Astrocyte (in vitro differentiated cells and primary cell): ENCODE data around the gene PTPN12. TPM values are rescaled to one million over a fixed set of nuclear protein-coding genes. Genes with fewer than 3 reads are reported as not detected.
A peak's percentile ranks its signal among the peaks of the same experiment; 100 is the strongest.

Experiments
- DNase-seq: peaks from one replicate; pipeline ENCODE4 v3.0.0-alpha.2; 2010; ENCODE audit warnings: low read depth
- FAIRE-seq: peaks from 2 replicates; lab custom pipeline; 2011; peaks lifted over from hg19 to GRCh38; lab: Jason Lieb, UNC
- H2AFZ ChIP-seq: 2 replicates; pipeline ENCODE4 v1.6.0; 2012; ENCODE audit warnings: low read depth, low read length, inconsistent platforms
- H3K27ac ChIP-seq: 2 replicates; pipeline ENCODE4 v1.5.1; 2011; ENCODE audit warnings: low read depth, low read length, inconsistent platforms
- H3K27me3 ChIP-seq: 2 replicates; pipeline ENCODE4 v1.6.0; 2011; ENCODE audit warnings: low read length, inconsistent platforms; ENCODE audit not compliant: insufficient read depth
- H3K36me3 ChIP-seq: 2 replicates; pipeline ENCODE4 v1.5.1; 2011; ENCODE audit warnings: low read length, inconsistent platforms; ENCODE audit not compliant: insufficient read depth
- H3K4me1 ChIP-seq: 2 replicates; pipeline ENCODE4 v1.5.1; 2011; ENCODE audit warnings: low read length, inconsistent platforms; ENCODE audit not compliant: insufficient read depth
- H3K4me2 ChIP-seq: 2 replicates; pipeline ENCODE4 v1.6.0; 2012; ENCODE audit warnings: low read length, inconsistent platforms
- H3K4me3 ChIP-seq: 2 replicates; pipeline ENCODE4 v1.5.1; 2011; ENCODE audit warnings: low read depth, mild to moderate bottlenecking, low read length, inconsistent platforms; ENCODE audit not compliant: insufficient read depth
- H3K79me2 ChIP-seq: 2 replicates; pipeline ENCODE4 v1.6.0; 2012; ENCODE audit warnings: mild to moderate bottlenecking, low read length, inconsistent platforms; ENCODE audit not compliant: insufficient read depth
- H3K9ac ChIP-seq: 2 replicates; pipeline ENCODE4 v1.6.0; 2012; ENCODE audit warnings: mild to moderate bottlenecking, low read length, inconsistent platforms
- H3K9me3 ChIP-seq: 2 replicates; pipeline ENCODE4 v1.5.1; 2012; ENCODE audit warnings: low read depth, mild to moderate bottlenecking, low read length, inconsistent platforms; ENCODE audit not compliant: insufficient read depth
- H4K20me1 ChIP-seq: 2 replicates; pipeline ENCODE4 v1.6.0; 2012; ENCODE audit warnings: low read length, inconsistent platforms; ENCODE audit not compliant: insufficient read depth
- H3K27ac Mint-ChIP-seq: one replicate; pipeline ENCODE4 v1.8.0; 2021; ENCODE audit warnings: mild to moderate bottlenecking, mixed read lengths; ENCODE audit not compliant: unreplicated experiment
- H3K27me3 Mint-ChIP-seq: one replicate; pipeline ENCODE4 v1.8.0; 2021; ENCODE audit warnings: low read depth, mixed read lengths; ENCODE audit not compliant: unreplicated experiment
- H3K36me3 Mint-ChIP-seq: one replicate; pipeline ENCODE4 v1.8.0; 2021; ENCODE audit warnings: low read depth, mixed read lengths; ENCODE audit not compliant: unreplicated experiment
- H3K4me1 Mint-ChIP-seq: one replicate; pipeline ENCODE4 v1.8.0; 2021; ENCODE audit warnings: low read depth, mixed read lengths; ENCODE audit not compliant: unreplicated experiment
- H3K4me3 Mint-ChIP-seq: one replicate; pipeline ENCODE4 v1.8.0; 2021; ENCODE audit warnings: mild to moderate bottlenecking, moderate library complexity, mixed read lengths; ENCODE audit not compliant: unreplicated experiment
- H3K9me3 Mint-ChIP-seq: one replicate; pipeline ENCODE4 v1.8.0; 2021; ENCODE audit warnings: mild to moderate bottlenecking, mixed read lengths; ENCODE audit not compliant: unreplicated experiment
- EZH2 ChIP-seq: IDR thresholded peaks from 2 replicates; pipeline ENCODE4 v1.6.1; 2012; ENCODE audit warnings: mild to moderate bottlenecking, low read length, inconsistent platforms; ENCODE audit not compliant: insufficient read depth
- total RNA-seq: library from RNA; stranded (reverse); gene quantifications from 2 replicates; pipeline ENCODE4 v1.2.1, GENCODE V29; 2021
- TF ChIP-seq, protein P1 (sequence below): IDR thresholded peaks from 2 replicates; pipeline ENCODE4 v1.5.1; 2011; ENCODE audit warnings: low read depth, mild to moderate bottlenecking, inconsistent platforms, low read length, moderate library complexity; ENCODE audit not compliant: insufficient read depth

The PTPN12 gene
- total RNA-seq, 1 donor from 2014 or later: 111 TPM

- no peaks in the 10 kb centered on the region for H3K79me2 ChIP-seq
- FAIRE-seq: no peak
- H3K9ac ChIP-seq: no peak overlapping the region
- H3K4me2 ChIP-seq: no peak overlapping the region
- no peaks in the 10 kb centered on the region for H3K9me3 Mint-ChIP-seq
- peak; percentile 8 for DNase-seq
- no peaks in the 10 kb centered on the region for H3K27me3 ChIP-seq
- no peaks in the 10 kb centered on the region for H3K4me1 ChIP-seq
- no peak overlapping the region for H2AFZ ChIP-seq
- peaks cover 13% of the 10 kb centered on the region for H3K4me1 Mint-ChIP-seq
- H3K4me3 ChIP-seq: no peak overlapping the region
- TF ChIP-seq, protein P1, sequence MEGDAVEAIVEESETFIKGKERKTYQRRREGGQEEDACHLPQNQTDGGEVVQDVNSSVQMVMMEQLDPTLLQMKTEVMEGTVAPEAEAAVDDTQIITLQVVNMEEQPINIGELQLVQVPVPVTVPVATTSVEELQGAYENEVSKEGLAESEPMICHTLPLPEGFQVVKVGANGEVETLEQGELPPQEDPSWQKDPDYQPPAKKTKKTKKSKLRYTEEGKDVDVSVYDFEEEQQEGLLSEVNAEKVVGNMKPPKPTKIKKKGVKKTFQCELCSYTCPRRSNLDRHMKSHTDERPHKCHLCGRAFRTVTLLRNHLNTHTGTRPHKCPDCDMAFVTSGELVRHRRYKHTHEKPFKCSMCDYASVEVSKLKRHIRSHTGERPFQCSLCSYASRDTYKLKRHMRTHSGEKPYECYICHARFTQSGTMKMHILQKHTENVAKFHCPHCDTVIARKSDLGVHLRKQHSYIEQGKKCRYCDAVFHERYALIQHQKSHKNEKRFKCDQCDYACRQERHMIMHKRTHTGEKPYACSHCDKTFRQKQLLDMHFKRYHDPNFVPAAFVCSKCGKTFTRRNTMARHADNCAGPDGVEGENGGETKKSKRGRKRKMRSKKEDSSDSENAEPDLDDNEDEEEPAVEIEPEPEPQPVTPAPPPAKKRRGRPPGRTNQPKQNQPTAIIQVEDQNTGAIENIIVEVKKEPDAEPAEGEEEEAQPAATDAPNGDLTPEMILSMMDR: no peak
- TF ChIP-seq EZH2: no peak
- H3K27me3 Mint-ChIP-seq: no peaks in the 10 kb centered on the region
- no peaks in the 10 kb centered on the region for H4K20me1 ChIP-seq
- H3K36me3 Mint-ChIP-seq: peaks cover 10% of the 10 kb centered on the region
- H3K4me3 Mint-ChIP-seq: no peak overlapping the region
- H3K27ac ChIP-seq: no peak overlapping the region
- H3K27ac Mint-ChIP-seq: no peak overlapping the region
- H3K36me3 ChIP-seq: peaks cover 15% of the 10 kb centered on the region
- H3K9me3 ChIP-seq: no peaks in the 10 kb centered on the region
These were observed 130.5 kb downstream of the PTPN12 start for GRCh38 chr7:77667459-77668086.

GRCh38 chr7:77674878-77675277 is 137.8 kb downstream of the PTPN12 start:
- no peak for FAIRE-seq
- Histone ChIP-seq H3K4me2 (no peak overlapping the region), H3K27me3 (no peaks in the 10 kb centered on the region), H2AFZ (no peak overlapping the region), H3K27ac (no peak overlapping the region), H3K9ac (no peak overlapping the region), H3K4me1 (no peaks in the 10 kb centered on the region), H3K9me3 (no peaks in the 10 kb centered on the region), H3K36me3 (no peaks in the 10 kb centered on the region), H3K4me3 (no peak overlapping the region), H3K79me2 (no peaks in the 10 kb centered on the region), H4K20me1 (no peaks in the 10 kb centered on the region)
- H3K9me3 Mint-ChIP-seq: no peaks in the 10 kb centered on the region
- H3K4me1 Mint-ChIP-seq: peaks cover 8% of the 10 kb centered on the region
- H3K27ac Mint-ChIP-seq: no peak overlapping the region
- no peak overlapping the region for H3K4me3 Mint-ChIP-seq
- DNase-seq: peak; percentile 72
- H3K36me3 Mint-ChIP-seq: peaks cover 3% of the 10 kb centered on the region
- H3K27me3 Mint-ChIP-seq: no peaks in the 10 kb centered on the region
- TF ChIP-seq, protein P1: no peak
- TF ChIP-seq EZH2: no peak

- H3K27me3 Mint-ChIP-seq: no peaks in the 10 kb centered on the region
- Histone ChIP-seq H3K9ac (no peak overlapping the region), H3K4me2 (no peak overlapping the region), H3K9me3 (no peaks in the 10 kb centered on the region), H3K4me1 (no peaks in the 10 kb centered on the region), H3K27ac (no peak overlapping the region), H4K20me1 (no peaks in the 10 kb centered on the region), H3K27me3 (no peaks in the 10 kb centered on the region), H3K36me3 (peaks cover 3% of the 10 kb centered on the region), H2AFZ (no peak overlapping the region), H3K4me3 (no peak overlapping the region), H3K79me2 (no peaks in the 10 kb centered on the region)
- no peak for TF ChIP-seq EZH2
- TF ChIP-seq, protein P1: no peak
- no peak overlapping the region for H3K4me3 Mint-ChIP-seq
- H3K4me1 Mint-ChIP-seq: peaks cover 13% of the 10 kb centered on the region
- H3K9me3 Mint-ChIP-seq: no peaks in the 10 kb centered on the region
- no peak overlapping the region for H3K27ac Mint-ChIP-seq
- DNase-seq: no peak
- no peak for FAIRE-seq
- peaks cover 13% of the 10 kb centered on the region for H3K36me3 Mint-ChIP-seq
These were observed 142.5 kb downstream of the PTPN12 start for GRCh38 chr7:77679608-77680007.
